ENCODE results near the gene SASH1. TPM values are rescaled to one million over a fixed set of nuclear protein-coding genes. Genes with fewer than 3 reads are reported as not detected.

Gene SASH1
- total and polyA plus RNA-seq, 2 experiments from 2014 or later, result 7.5 to 7.8 TPM

- Histone ChIP-seq H3K9me2 (replicated peaks; ENCODE audit: insufficient read depth) (no peaks in the 10 kb centered on the region), H3K4me3 (no peak overlapping the region), H2AFZ (no peak overlapping the region), H3K9me3 (ENCODE audit: low read depth) (no peaks in the 10 kb centered on the region), H3K36me3 (replicated peaks; ENCODE audit: insufficient read depth, low read depth) (no peaks in the 10 kb centered on the region), H3K79me2 (no peaks in the 10 kb centered on the region), H3K27me3 (no peaks in the 10 kb centered on the region), H3K4me2 (no peak overlapping the region), H3K4me1 (ENCODE audit: insufficient read depth) (no peaks in the 10 kb centered on the region), H3K27ac (no peak overlapping the region), H4K20me1 (ENCODE audit: insufficient read depth, poor library complexity, severe bottlenecking) (no peaks in the 10 kb centered on the region)
- 74% methylated on average over 7 of the region's 7 CpGs for WGBS (ENCODE audit: low lambda C conversion rate, missing lambda C conversion rate)
- TF ChIP-seq, protein P1, sequence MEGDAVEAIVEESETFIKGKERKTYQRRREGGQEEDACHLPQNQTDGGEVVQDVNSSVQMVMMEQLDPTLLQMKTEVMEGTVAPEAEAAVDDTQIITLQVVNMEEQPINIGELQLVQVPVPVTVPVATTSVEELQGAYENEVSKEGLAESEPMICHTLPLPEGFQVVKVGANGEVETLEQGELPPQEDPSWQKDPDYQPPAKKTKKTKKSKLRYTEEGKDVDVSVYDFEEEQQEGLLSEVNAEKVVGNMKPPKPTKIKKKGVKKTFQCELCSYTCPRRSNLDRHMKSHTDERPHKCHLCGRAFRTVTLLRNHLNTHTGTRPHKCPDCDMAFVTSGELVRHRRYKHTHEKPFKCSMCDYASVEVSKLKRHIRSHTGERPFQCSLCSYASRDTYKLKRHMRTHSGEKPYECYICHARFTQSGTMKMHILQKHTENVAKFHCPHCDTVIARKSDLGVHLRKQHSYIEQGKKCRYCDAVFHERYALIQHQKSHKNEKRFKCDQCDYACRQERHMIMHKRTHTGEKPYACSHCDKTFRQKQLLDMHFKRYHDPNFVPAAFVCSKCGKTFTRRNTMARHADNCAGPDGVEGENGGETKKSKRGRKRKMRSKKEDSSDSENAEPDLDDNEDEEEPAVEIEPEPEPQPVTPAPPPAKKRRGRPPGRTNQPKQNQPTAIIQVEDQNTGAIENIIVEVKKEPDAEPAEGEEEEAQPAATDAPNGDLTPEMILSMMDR (IDR thresholded peaks at IDR 0.05; ENCODE audit: poor library complexity), result no peak
- TF ChIP-seq EZH2phosphoT487 (IDR thresholded peaks at IDR 0.05; ENCODE audit: low read depth, severe bottlenecking, unreplicated experiment) (no peak), EZH2 (IDR thresholded peaks at IDR 0.05; ENCODE audit: borderline replicate concordance) (no peak)
- DNase-seq (ENCODE audit: low spot score), result no peak
Measured at GRCh38 chr6:148329596-148330381, 12.8 kb upstream of the SASH1 start.

- Histone ChIP-seq H3K36me3 (replicated peaks; ENCODE audit: insufficient read depth, low read depth) (no peaks in the 10 kb centered on the region), H3K27ac (no peak overlapping the region), H3K4me2 (no peak overlapping the region), H3K4me3 (no peak overlapping the region), H3K27me3 (no peaks in the 10 kb centered on the region), H3K9me3 (ENCODE audit: low read depth) (no peaks in the 10 kb centered on the region), H3K9me2 (replicated peaks; ENCODE audit: insufficient read depth) (no peaks in the 10 kb centered on the region), H2AFZ (no peak overlapping the region), H4K20me1 (ENCODE audit: insufficient read depth, poor library complexity, severe bottlenecking) (no peaks in the 10 kb centered on the region), H3K79me2 (no peaks in the 10 kb centered on the region), H3K4me1 (ENCODE audit: insufficient read depth) (no peaks in the 10 kb centered on the region)
- WGBS (ENCODE audit: low lambda C conversion rate, missing lambda C conversion rate), result 91% methylated on average over 1 of the region's 1 CpG
- no peak for DNase-seq (ENCODE audit: low spot score)
- TF ChIP-seq EZH2 (IDR thresholded peaks at IDR 0.05; ENCODE audit: borderline replicate concordance) (no peak), EZH2phosphoT487 (IDR thresholded peaks at IDR 0.05; ENCODE audit: low read depth, severe bottlenecking, unreplicated experiment) (no peak)
- TF ChIP-seq, protein P1 (IDR thresholded peaks at IDR 0.05; ENCODE audit: poor library complexity), result no peak
Measured at GRCh38 chr6:148332088-148332487, 10.6 kb upstream of the SASH1 start.

DNA sequence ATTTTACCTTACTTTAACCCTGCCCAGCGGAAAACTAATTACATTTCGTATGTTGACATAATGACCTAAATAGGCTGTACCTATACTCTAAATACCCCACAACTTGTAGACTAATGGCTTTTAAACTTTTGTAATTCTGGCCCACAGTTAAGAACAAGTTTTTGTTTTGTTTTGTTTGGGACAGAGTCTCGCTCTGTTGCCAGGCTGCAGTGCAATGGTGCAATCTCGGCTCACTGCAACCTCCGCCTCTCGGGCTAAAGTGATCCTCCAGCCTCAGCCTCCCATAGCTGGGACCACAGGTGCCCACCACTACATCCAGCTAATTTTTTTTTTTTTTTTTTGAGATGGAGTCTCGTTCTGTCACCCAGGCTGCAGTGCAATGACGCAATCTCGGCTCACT lies 5.7 kb upstream of the SASH1 start:
- Histone ChIP-seq H3K9me2 (replicated peaks; ENCODE audit: insufficient read depth) (no peaks in the 10 kb centered on the region), H3K4me2 (no peak overlapping the region), H3K36me3 (replicated peaks; ENCODE audit: insufficient read depth, low read depth) (no peaks in the 10 kb centered on the region), H4K20me1 (ENCODE audit: insufficient read depth, poor library complexity, severe bottlenecking) (no peaks in the 10 kb centered on the region), H3K27ac (no peak overlapping the region), H3K4me1 (ENCODE audit: insufficient read depth) (peaks cover 6% of the 10 kb centered on the region), H3K27me3 (no peaks in the 10 kb centered on the region), H3K9me3 (ENCODE audit: low read depth) (no peaks in the 10 kb centered on the region), H2AFZ (no peak overlapping the region), H3K79me2 (no peaks in the 10 kb centered on the region), H3K4me3 (no peak overlapping the region)
- no peak for DNase-seq (ENCODE audit: low spot score)
- 96% methylated on average over 9 of the region's 9 CpGs for WGBS (ENCODE audit: low lambda C conversion rate, missing lambda C conversion rate)
- TF ChIP-seq, protein P1 (IDR thresholded peaks at IDR 0.05; ENCODE audit: poor library complexity), result no peak
- TF ChIP-seq EZH2 (IDR thresholded peaks at IDR 0.05; ENCODE audit: borderline replicate concordance) (no peak), EZH2phosphoT487 (IDR thresholded peaks at IDR 0.05; ENCODE audit: low read depth, severe bottlenecking, unreplicated experiment) (no peak)
